Adipocyte (in vitro differentiated cells): ENCODE results near the gene FARSA.
"Not testable (repeated sequence)": the region's sequence is repeated elsewhere in the genome, so short reads cannot be mapped to it uniquely, and the experiment has no call there.

ENCODE experiments used
- DNase-seq: peaks from one replicate; pipeline ENCODE4 v3.0.0-alpha.2; 2015; ENCODE audit warnings: low read depth
- H3K27me3 ChIP-seq: replicated peaks from 2 replicates; pipeline ENCODE4 v1.7.0; 2013; ENCODE audit warnings: mild to moderate bottlenecking, low read length, moderate library complexity; ENCODE audit not compliant: control insufficient read depth, insufficient read depth
- H3K36me3 ChIP-seq: 2 replicates; pipeline ENCODE4 v1.7.0; 2013; ENCODE audit warnings: low read length, mild to moderate bottlenecking, moderate library complexity; ENCODE audit not compliant: control insufficient read depth, insufficient read depth, severe bottlenecking
- H3K4me1 ChIP-seq: 2 replicates; pipeline ENCODE4 v1.7.0; 2013; ENCODE audit warnings: mild to moderate bottlenecking, low read length, moderate library complexity; ENCODE audit not compliant: control insufficient read depth, insufficient read depth
- H3K4me3 ChIP-seq: 2 replicates; pipeline ENCODE4 v1.7.0; 2013; ENCODE audit warnings: mild to moderate bottlenecking, low read length, moderate library complexity
- H3K9ac ChIP-seq: 2 replicates; pipeline ENCODE4 v1.7.0; 2013; ENCODE audit warnings: mild to moderate bottlenecking, low read length, moderate library complexity
- H3K9me3 ChIP-seq: 2 replicates; pipeline ENCODE4 v1.7.0; 2013; ENCODE audit warnings: mild to moderate bottlenecking, low read length, moderate library complexity; ENCODE audit not compliant: control insufficient read depth

FARSA gene

DNA sequence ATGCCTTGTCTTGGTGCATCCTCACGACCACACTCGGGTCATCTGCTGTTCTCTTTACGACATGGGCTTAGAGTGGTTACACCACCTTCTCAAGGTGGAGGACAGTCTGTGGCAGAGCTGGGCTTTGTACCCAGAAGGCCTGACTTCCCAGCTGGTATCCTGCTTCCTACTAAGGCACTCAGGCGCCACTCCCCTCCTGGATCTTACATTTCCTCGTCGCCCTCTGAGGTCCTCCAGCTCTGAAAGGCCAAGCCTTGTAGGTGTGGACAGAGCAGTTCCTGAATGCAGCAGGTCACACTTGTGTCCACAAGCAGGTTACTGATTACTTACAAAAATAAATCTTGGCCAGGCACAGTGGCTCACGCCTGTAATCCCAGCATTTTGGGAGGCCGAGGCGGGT is 26.3 kb downstream of the FARSA start:
- no peaks in the 10 kb centered on the region for H3K9me3 ChIP-seq
- no peaks in the 10 kb centered on the region for H3K36me3 ChIP-seq
- no peaks in the 10 kb centered on the region for H3K27me3 ChIP-seq
- H3K4me1 ChIP-seq: peaks cover 2% of the 10 kb centered on the region
- H3K4me3 ChIP-seq: no peak overlapping the region
- no peak for DNase-seq
- H3K9ac ChIP-seq: no peak overlapping the region

DNA sequence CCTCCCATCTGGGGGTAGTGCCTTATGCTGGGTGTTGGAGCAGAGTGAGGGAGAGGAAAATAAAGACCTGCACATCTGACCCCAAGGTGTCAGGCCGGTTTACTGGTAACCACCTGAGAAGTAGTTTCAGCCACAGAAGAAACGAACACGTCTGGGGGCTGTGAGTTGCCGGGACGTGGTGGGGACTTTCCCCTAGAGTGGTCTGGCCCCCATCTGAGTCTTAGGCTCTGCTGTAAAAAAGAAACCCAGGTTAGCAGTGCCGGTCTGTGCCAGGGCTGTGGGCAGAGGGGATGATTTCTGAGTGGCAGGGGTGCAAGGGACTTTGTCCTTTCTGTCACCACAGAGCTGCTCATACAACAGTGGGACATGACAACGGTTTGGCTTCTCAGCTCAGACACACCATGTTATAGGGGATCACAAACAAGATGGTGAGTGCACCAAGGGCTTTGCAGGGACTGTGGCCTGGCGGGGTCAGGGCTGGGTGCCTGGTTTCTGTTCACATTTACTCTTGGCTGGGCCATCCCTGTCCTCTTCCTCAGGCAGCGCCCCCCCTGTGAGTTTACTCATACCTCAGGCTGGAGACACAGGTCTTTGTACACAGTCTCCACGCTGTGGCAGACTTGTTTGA is 33.5 kb downstream of the FARSA start:
- H3K36me3 ChIP-seq: peaks cover 29% of the 10 kb centered on the region
- H3K9me3 ChIP-seq: no peaks in the 10 kb centered on the region
- no peak overlapping the region for H3K9ac ChIP-seq
- H3K4me3 ChIP-seq: no peak overlapping the region
- no peak for DNase-seq
- H3K4me1 ChIP-seq: no peaks in the 10 kb centered on the region
- H3K27me3 ChIP-seq: no peaks in the 10 kb centered on the region

DNA sequence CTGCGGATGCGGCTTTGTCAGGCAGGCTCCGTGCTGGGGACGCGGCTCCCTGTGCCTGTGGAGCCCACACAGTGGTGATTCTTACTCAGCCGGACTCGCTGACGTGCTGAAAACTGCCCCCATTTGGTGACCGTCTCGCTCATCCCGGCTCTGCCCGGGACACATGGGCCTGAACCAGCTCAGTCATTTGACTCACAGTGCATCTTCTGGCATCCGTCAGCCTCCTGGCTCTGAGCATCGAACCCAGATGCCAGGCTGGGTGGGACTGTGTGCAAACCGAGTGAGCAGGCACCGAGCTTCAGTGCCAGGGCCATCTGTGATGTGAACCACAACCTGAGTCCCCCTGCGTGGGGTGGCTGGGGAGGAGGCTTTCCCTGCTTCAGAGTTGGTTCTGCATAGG is 37.1 kb downstream of the FARSA start:
- H3K9me3 ChIP-seq: no peaks in the 10 kb centered on the region
- H3K9ac ChIP-seq: no peak overlapping the region
- no peak overlapping the region for H3K4me3 ChIP-seq
- no peak for DNase-seq
- peaks cover 6% of the 10 kb centered on the region for H3K4me1 ChIP-seq
- H3K27me3 ChIP-seq: no peaks in the 10 kb centered on the region
- peaks cover 43% of the 10 kb centered on the region for H3K36me3 ChIP-seq

DNA sequence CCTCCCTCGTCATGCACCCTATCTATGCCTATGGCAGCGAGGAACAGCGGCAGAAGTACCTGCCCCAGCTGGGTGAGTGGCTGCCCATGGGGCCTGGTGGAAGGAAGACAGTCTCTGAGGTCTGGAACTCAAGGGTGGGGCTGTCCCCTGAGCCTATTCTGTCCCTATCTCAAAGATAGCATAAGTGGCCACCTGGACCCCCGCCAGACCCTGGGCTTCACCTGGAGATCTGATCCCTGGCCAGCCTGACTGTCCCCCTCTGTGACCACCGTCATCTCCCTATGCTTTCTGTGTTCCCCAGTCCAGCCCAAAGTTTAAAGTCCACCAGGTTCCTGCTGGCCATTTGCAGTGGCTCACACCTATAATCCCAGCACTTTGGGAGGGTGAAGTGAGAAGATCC is 39.9 kb downstream of the FARSA start:
- no peak overlapping the region for H3K9ac ChIP-seq
- no peak for DNase-seq
- H3K36me3 ChIP-seq: peaks cover 35% of the 10 kb centered on the region
- H3K27me3 ChIP-seq: no peaks in the 10 kb centered on the region
- peaks cover 6% of the 10 kb centered on the region for H3K4me1 ChIP-seq
- no peaks in the 10 kb centered on the region for H3K9me3 ChIP-seq
- no peak overlapping the region for H3K4me3 ChIP-seq

DNA sequence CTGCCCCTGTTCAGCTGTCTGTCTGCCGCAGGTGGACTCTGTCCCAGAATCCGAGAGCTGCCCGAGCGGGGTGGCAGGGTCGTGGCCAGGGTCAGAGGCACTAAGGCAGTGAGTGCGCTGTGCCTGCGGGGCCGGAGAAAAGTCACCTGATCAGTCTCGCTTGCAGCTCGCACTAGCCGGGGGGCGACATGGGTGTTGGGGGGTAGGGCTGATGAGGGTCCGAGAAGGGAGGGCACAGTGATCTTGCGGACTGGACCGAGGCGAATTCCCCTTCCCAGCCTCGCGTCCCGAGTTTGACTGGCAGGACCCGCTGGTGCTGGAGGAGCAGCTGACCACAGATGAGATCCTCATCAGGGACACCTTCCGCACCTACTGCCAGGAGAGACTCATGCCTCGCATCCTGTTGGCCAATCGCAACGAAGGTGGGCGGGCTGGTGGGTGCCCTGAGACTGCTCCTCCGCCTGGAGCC is 41.9 kb downstream of the FARSA start:
- H3K36me3 ChIP-seq: peaks cover 20% of the 10 kb centered on the region
- no peak for DNase-seq
- H3K9me3 ChIP-seq: no peaks in the 10 kb centered on the region
- peaks cover 6% of the 10 kb centered on the region for H3K4me1 ChIP-seq
- H3K9ac ChIP-seq: peak overlapping the region; percentile 85
- H3K4me3 ChIP-seq: peak overlapping the region; percentile 98
- H3K27me3 ChIP-seq: peaks cover 4% of the 10 kb centered on the region

DNA sequence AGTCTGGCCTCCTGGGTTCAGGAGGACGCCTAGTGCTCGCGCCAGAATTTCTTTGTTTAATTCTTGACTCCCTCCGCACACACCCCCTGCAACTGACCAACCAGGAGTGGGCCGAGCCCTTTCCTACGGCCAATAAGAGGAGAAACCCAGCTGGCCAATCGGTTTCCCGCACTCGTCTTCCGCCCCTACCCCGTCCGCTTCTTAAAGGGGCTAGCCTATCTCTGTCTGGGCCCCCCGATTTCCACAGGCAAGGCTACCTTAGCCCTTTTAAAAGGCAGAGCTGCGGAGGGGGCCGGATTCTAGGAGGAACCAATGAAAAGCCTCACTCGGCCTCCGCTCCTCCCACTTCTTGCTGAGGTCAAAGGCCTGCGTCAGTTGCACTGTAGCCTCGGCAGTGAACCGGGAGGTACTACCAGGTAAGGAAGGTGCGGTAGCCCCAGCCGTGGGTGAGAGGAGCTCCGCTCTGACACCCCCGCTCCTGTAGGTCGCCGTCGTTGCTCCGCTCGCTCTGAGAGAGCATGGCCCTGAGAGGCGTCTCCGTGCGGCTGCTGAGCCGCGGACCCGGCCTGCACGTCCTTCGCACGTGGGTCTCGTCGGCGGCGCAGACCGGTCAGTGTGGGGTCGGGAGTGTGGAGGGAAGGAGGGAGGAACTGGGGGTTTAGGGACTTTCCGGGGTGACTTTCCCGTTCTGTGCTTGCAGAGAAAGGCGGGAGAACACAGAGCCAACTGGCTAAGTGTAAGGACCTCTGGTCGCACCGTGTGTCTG is 42.5 kb downstream of the FARSA start, which contains the start of gene GCDH:
TSS of gene GCDH (plus strand) at position 374 of the 766 bp plus-strand sequence. CDS start at position 519, 145 bp downstream.
- Histone ChIP-seq H3K9ac (peak within 1 kb of the TSS; percentile 85), H3K4me1 (peaks cover 6% of the 10 kb centered on the region), H3K4me3 (peak within 1 kb of the TSS; percentile 98), H3K36me3 (peaks cover 14% of the 10 kb centered on the region), H3K27me3 (peaks cover 4% of the 10 kb centered on the region), H3K9me3 (no peaks in the 10 kb centered on the region)
- DNase-seq: peak; percentile 100

DNA sequence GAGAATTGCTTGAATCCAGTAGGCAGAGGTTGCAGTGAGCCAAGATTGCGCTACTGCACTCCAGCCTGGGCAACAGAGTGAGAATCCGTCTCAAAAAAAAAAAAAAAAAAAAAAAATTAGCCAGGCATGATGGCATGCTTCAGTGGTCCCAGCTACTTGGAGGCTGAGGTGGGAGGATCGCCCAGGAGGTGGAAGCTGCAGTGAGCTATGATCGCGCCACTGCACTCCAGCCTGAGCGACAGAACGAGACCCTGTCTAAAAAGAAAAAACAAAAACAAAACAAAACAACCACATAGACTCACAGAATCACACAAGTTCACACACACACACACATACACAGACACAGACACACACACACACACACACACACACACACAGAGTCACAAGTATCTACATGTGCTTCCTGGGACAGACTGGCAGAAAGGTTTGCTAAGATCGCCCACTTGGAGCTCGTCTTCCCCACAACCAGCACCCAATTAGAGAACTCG is 43.2 kb downstream of the FARSA start:
- Histone ChIP-seq H3K36me3 (peaks cover 14% of the 10 kb centered on the region), H3K4me3 (peak overlapping the region; percentile 98)
- DNase-seq, H3K9me3 ChIP-seq, H3K27me3 ChIP-seq, H3K9ac ChIP-seq, H3K4me1 ChIP-seq: not testable (repeated sequence)

DNA sequence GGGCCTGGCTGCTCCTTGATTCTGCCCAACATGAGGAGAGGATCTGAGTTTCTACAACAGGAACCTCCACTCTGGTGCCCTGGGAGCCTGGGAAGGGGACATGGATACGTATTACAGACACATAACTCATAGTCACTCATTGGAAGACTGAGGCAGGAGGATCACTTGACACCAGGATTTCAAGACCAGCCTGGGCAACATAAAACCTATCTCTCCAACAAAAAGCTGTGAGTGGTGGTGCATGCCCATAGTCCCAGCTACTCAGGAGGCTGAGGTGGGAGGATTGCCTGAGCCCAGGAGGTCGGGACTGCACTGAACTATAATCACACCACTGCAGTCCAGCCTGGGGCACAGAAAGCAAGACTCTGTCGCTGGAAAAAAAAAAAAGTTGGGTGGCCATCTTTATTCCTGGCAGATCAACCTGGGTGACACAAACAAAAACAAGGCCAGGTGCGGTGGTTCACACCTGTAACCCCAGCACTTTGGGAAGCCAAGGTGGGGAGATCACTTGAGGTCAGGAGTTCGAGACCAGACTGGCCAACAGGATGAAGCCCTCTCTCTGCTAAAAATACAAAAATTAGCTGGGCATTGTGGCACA is 45.4 kb downstream of the FARSA start:
- Histone ChIP-seq H3K4me3 (no peak overlapping the region), H3K9me3 (no peaks in the 10 kb centered on the region), H3K36me3 (no peaks in the 10 kb centered on the region), H3K27me3 (peaks cover 13% of the 10 kb centered on the region), H3K4me1 (peaks cover 22% of the 10 kb centered on the region), H3K9ac (no peak overlapping the region)
- DNase-seq: no peak

DNA sequence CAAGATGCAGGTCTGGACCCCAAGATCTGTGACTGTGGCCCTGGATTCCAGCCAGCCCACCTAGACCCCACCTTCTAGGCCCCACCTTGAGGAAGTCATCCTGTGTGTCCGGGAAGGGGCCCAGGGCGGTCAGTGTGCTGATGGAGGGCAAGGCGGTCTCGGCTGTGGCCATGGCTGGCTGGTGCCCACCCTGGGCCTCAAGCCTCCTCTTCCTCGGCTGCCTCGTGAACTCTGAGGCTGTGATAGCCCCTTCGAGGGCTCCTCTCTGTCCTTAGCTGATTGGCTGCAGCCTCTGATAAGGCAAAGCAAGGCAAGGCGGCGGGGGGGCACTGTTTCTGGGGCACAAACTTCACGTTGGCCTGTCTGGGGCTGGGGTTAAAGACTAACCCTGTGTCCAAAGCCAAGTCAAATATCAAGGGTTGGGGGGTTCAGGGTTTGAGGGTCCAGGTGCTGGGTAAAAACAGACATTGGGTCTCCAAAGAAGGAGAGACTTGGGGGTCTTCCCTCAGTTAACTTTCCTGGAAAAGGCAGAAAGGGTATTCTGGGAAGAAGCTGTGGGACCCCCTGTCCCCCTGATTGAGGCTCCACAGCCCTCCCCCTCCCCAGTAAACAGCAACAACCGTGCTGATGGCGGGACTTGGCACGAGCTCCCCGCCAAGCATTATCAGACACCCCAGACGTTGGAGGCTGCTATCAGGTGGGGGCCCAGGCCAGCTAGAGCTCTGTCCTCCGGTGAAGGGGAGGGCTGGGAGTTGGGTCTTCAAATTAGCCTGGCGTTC is 46.4 kb downstream of the FARSA start, which contains the start of gene KLF1:
TSS of gene KLF1 (minus strand) at position 233 of the 779 bp plus-strand sequence. CDS start at position 172, 61 bp downstream.
- Histone ChIP-seq H3K9ac (no peak within 1 kb of the TSS), H3K4me1 (peaks cover 26% of the 10 kb centered on the region), H3K36me3 (no peaks in the 10 kb centered on the region), H3K4me3 (no peak within 1 kb of the TSS), H3K9me3 (no peaks in the 10 kb centered on the region), H3K27me3 (peaks cover 13% of the 10 kb centered on the region)
- DNase-seq: no peak

DNA sequence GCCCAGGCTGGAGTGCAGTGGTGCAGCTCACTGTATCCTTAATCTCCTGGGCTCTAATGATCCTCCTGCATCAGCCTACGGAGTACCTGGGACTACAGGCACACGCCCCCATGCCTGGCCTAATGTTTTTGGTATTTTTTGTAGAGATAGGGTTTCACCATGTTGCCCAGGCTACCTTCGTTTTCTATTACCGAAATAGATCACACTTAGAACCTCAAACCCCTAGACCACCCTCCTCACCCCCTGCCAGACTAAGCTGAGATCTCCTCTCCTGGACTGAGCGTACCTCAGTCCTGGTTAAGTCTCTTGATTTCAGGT is 46.9 kb downstream of the FARSA start:
- Histone ChIP-seq H3K4me1 (peaks cover 24% of the 10 kb centered on the region), H3K27me3 (peaks cover 13% of the 10 kb centered on the region), H3K9ac (no peak overlapping the region), H3K36me3 (no peaks in the 10 kb centered on the region), H3K9me3 (no peaks in the 10 kb centered on the region), H3K4me3 (no peak overlapping the region)
- no peak for DNase-seq
